ENCODE measurements around the gene MEF2C.

DNA sequence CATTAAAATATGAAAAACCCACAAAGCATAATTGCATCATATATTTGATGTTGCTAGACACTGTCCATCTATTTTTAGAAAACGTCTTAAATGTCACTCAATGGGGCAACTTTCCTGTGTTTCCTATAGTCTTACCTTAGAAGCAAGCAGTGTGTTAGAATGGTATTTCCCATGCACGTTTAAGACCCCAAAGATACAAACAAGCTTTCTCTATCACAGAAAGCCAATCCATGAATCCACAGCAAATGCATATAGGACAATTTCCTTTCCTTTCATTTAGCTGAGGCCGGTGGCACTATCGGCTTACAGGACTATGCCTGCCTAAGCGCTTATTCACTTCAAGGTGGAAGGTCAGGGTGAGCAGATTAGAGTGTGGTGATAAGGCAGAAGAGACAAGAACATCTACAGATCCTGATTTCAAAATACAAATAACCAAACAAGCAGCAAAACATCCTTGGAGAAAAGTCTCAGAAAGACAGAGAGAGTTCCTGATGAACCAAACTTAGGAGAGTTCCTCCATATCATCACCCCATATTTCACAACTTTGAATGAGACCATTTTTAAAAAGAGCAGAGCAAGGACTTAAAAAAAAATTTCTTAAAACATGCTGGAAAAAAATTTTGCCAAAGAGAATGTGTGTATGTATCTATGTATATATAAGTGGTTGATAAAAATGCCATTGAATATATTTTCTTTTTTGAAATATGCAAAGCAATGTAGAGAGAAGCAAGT lies 57.2 kb downstream of the MEF2C start:
- TF ChIP-seq POLR2A (IDR thresholded peaks at IDR 0.05; ENCODE audit: low read depth, low read length) = no peak
- TF ChIP-seq POLR2AphosphoS5 (IDR thresholded peaks at IDR 0.05; ENCODE audit: low read depth, low read length) = 0 out of 2 replicates have a peak, but pooled peaks have one; percentile 20
